HG02588 (cell line): ENCODE results near the gene SLC25A41.

Experiments used
- ATAC-seq: cut with Tn5 transposase; IDR thresholded peaks from one replicate; pipeline ENCODE4 v1.9.1; 2021; ENCODE audit warnings: mild to moderate bottlenecking, moderate library complexity; ENCODE audit not compliant: unreplicated experiment

SLC25A41 gene

GRCh38 chr19:6433663-6434062 is at the start of gene SLC25A41:
Gene SLC25A41 (minus strand): TSS chr19:6433763. CDS start chr19:6433693, 70 bp downstream.
- no peak for ATAC-seq

GRCh38 chr19:6483235-6483634 is 49.7 kb upstream of the SLC25A41 start:
- ATAC-seq: no peak

GRCh38 chr19:6482343-6482686 is 48.8 kb upstream of the SLC25A41 start:
- no peak for ATAC-seq

GRCh38 chr19:6481541-6482342 is 48.2 kb upstream of the SLC25A41 start, which contains the start of gene DENND1C:
Gene DENND1C (minus strand): TSS chr19:6481787. CDS start chr19:6481695, 92 bp downstream.
- peak; percentile 49 for ATAC-seq

GRCh38 chr19:6480848-6481415 is 47.4 kb upstream of the SLC25A41 start:
- ATAC-seq: peak; percentile 17

- ATAC-seq: no peak
Measured at GRCh38 chr19:6479836-6480398, 46.4 kb upstream of the SLC25A41 start.

GRCh38 chr19:6478815-6479214 is 45.3 kb upstream of the SLC25A41 start:
- ATAC-seq: no peak

GRCh38 chr19:6476896-6477431 is 43.4 kb upstream of the SLC25A41 start:
- ATAC-seq: no peak

- ATAC-seq: no peak
Measured at GRCh38 chr19:6476155-6476895, 42.8 kb upstream of the SLC25A41 start.

GRCh38 chr19:6475321-6476108 is 42.0 kb upstream of the SLC25A41 start:
- ATAC-seq: no peak

- no peak for ATAC-seq
Measured at GRCh38 chr19:6473647-6474046, 40.1 kb upstream of the SLC25A41 start.

GRCh38 chr19:6472713-6473112 is 39.1 kb upstream of the SLC25A41 start:
- ATAC-seq: no peak

GRCh38 chr19:6471076-6471475 is 37.5 kb upstream of the SLC25A41 start:
- ATAC-seq: no peak

- no peak for ATAC-seq
Measured at GRCh38 chr19:6470173-6470572, 36.6 kb upstream of the SLC25A41 start.

GRCh38 chr19:6467384-6467783 is 33.8 kb upstream of the SLC25A41 start:
- no peak for ATAC-seq

- no peak for ATAC-seq
Measured at GRCh38 chr19:6466526-6467248, 33.1 kb upstream of the SLC25A41 start.

- ATAC-seq: no peak
Measured at GRCh38 chr19:6465663-6466062, 32.1 kb upstream of the SLC25A41 start.

GRCh38 chr19:6465006-6465405 is 31.4 kb upstream of the SLC25A41 start:
- ATAC-seq: no peak

- no peak for ATAC-seq
Measured at GRCh38 chr19:6464070-6464873, 30.7 kb upstream of the SLC25A41 start, which contains the start of gene CRB3. Gene CRB3 (plus strand): TSS chr19:6464271. CDS start chr19:6464702, 431 bp downstream.
